Gastrocnemius medialis (tissue), 4 donors: ENCODE data around the gene ALS2CL. TPM values are rescaled to one million over a fixed set of nuclear protein-coding genes. Genes with fewer than 3 reads are reported as not detected.

ENCODE experiments used
- ATAC-seq, 2 donors: fragments of 150-250 bp; one replicate each; pipeline ENCODE4 v1.9.1; 2016
- DNase-seq, 2 donors: peaks; one replicate each; pipeline ENCODE4 v3.0.0-alpha.2; 2019
- H3K27ac ChIP-seq, 4 donors: fragments of 200-600 bp; sonication (generic); 1 replicate in 1 of 4; 2 replicates in 3 of 4; pipeline ENCODE4 v1.5.1; 2016 to 2018; ENCODE audit warnings: mild to moderate bottlenecking in 2 of 4, moderate library complexity in 1 of 4
- H3K27me3 ChIP-seq, 3 donors: fragments of 200-600 bp; sonication (generic) in 2 of 3; 1 replicate in 1 of 3; 2 replicates in 2 of 3; pipeline versions ENCODE4 v1.5.1 to v1.6.0; 2016 to 2019; ENCODE audit warnings: mild to moderate bottlenecking in 1 of 3, moderate library complexity in 1 of 3
- H3K36me3 ChIP-seq, 2 donors: fragments of 200-600 bp; sonication (generic) in 1 of 2; one replicate each; pipeline ENCODE4 v1.5.1; 2017 to 2018
- H3K4me1 ChIP-seq, 2 donors: fragments of 200-600 bp; sonication (generic) in 1 of 2; one replicate each; pipeline ENCODE4 v1.5.1; 2016 to 2017; ENCODE audit warnings: mild to moderate bottlenecking in 2 of 2
- H3K4me3 ChIP-seq, 4 donors: fragments of 200-600 bp; sonication (generic) in 3 of 4; 1 replicate in 1 of 4; 2 replicates in 3 of 4; pipeline ENCODE4 v1.5.1; 2016 to 2019; ENCODE audit warnings: mild to moderate bottlenecking in 2 of 4
- H3K9me3 ChIP-seq, 3 donors: fragments of 200-600 bp; sonication (generic) in 2 of 3; 1 replicate in 1 of 3; 2 replicates in 2 of 3; pipeline ENCODE4 v1.5.1; 2016 to 2019
- CTCF ChIP-seq, 5 experiments: fragments of 450-650 bp in 3 of 5; fragments of 200-600 bp in 2 of 5; sonication (generic) in 2 of 5; IDR thresholded peaks in 4 of 5; conservative IDR thresholded peaks in 1 of 5; 1 replicate in 4 of 5; 2 replicates in 1 of 5; pipeline ENCODE4 v1.5.1; 2016 to 2019; ENCODE audit warnings: antibody characterized with exemption in 5 of 5, mild to moderate bottlenecking in 3 of 5, moderate library complexity in 3 of 5
- POLR2A ChIP-seq, 2 donors: fragments of 450-650 bp; IDR thresholded peaks; one replicate each; pipeline ENCODE4 v1.6.1; 2017; ENCODE audit warnings: antibody characterized with exemption in 2 of 2, mild to moderate bottlenecking in 2 of 2, moderate library complexity in 2 of 2
- in situ Hi-C, 4 donors: fragments of 200-750 bp; cut with MboI; loops; one replicate each; pipeline versions ENCODE4 v1.15.0 to v1.8.0; 2017; ENCODE audit warnings: low sequenced_read_pairs in 4 of 4
- intact Hi-C: fragments of 100-400 bp; cut with DNase I; formaldehyde crosslinking; loops from one replicate; pipeline ENCODE4 v1.15.1; 2023; ENCODE audit warnings: low total_unique reads
- total RNA-seq, 4 donors: library from RNA; depleted of rRNA; stranded (reverse); fragments of >200 nt; gene quantifications; one replicate each; pipeline versions ENCODE4 v1.1.0 to v1.2.3, GENCODE V29; 2016

ALS2CL gene
- total RNA-seq, 4 donors from 2014 or later: 3.8 to 13.2 (median 6.2) TPM

GRCh38 chr3:46681387-46681786, 12.1 kb downstream of the ALS2CL start:
- no peaks in the 10 kb centered on the region for H3K9me3 ChIP-seq
- no peaks in the 10 kb centered on the region for H3K4me1 ChIP-seq
- TF ChIP-seq POLR2A (IDR thresholded peaks at IDR 0.05) (no peak), CTCF (IDR thresholded peaks at IDR 0.05 in 4 of 5, conservative IDR thresholded peaks at IDR 0.05 in 1 of 5) (no peak)
- no peak overlapping the region for H3K4me3 ChIP-seq
- DNase-seq (no peak), ATAC-seq (no peak)
- peaks cover 0 to 38% of the 10 kb centered on the region in 2 donors for H3K36me3 ChIP-seq
- no peak overlapping the region for H3K27ac ChIP-seq
- H3K27me3 ChIP-seq: no peaks in the 10 kb centered on the region
- in situ Hi-C loops: loop anchor here in 1 of 4 donors (25.0 kb wide), 1 partner anchor 331 kb away; no protein-coding TSS in a partner anchor
- intact Hi-C loops: no loop called here

DNA sequence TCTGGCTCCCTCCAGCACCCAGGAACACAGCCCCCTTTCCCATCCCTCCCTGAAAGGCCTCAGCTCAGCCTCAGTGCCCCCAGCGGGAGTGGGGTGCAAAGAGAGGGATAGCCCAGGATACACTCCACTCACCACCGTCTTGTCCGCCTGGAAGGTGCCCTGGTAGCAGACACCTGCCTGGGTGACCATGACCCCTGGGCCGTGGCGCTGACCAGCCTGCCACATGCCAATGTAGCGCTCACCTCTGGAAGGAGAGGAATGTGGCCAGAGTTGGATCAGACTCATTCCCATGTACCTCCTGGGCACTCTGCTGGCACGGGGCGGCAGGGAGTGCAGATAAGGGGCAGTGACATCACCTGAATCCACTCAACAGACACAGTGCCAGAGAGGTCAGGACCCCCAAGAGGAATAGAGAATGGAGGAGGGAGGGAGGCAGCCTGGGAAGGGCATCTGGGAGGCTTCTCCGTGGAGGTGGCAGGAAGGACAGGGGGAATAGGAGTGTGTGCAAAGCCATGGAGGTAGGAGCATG, 13.1 kb downstream of the ALS2CL start:
- intact Hi-C loops: no loop called here
- Histone ChIP-seq H3K27me3 (no peaks in the 10 kb centered on the region), H3K27ac (no peak overlapping the region), H3K36me3 (peaks cover 0 to 36% of the 10 kb centered on the region in 2 donors), H3K4me1 (no peaks in the 10 kb centered on the region), H3K9me3 (no peaks in the 10 kb centered on the region), H3K4me3 (no peak overlapping the region)
- in situ Hi-C loops: loop anchor here in 1 of 4 donors (25.0 kb wide), 1 partner anchor 332 kb away; no protein-coding TSS in a partner anchor
- no peak for DNase-seq
- no peak for TF ChIP-seq POLR2A (IDR thresholded peaks at IDR 0.05)
- ATAC-seq: no peak

- DNase-seq (no peak), ATAC-seq (no peak)
- H3K27me3 ChIP-seq: no peaks in the 10 kb centered on the region
- peaks cover 0 to 43% of the 10 kb centered on the region in 2 donors for H3K36me3 ChIP-seq
- in situ Hi-C loops: loop anchor here in 1 of 4 donors (25.0 kb wide), 1 partner anchor 333 kb away; no protein-coding TSS in a partner anchor
- TF ChIP-seq POLR2A (IDR thresholded peaks at IDR 0.05): no peak
- TF ChIP-seq CTCF (IDR thresholded peaks at IDR 0.05 in 4 of 5, conservative IDR thresholded peaks at IDR 0.05 in 1 of 5): no peak
- intact Hi-C loops: no loop called here
- no peaks in the 10 kb centered on the region for H3K9me3 ChIP-seq
- no peak overlapping the region for H3K27ac ChIP-seq
- no peak overlapping the region for H3K4me3 ChIP-seq
- H3K4me1 ChIP-seq: no peaks in the 10 kb centered on the region
Measured at GRCh38 chr3:46679681-46680080, 13.8 kb downstream of the ALS2CL start.

GRCh38 chr3:46678280-46678679, 15.2 kb downstream of the ALS2CL start:
- Histone ChIP-seq H3K9me3 (no peaks in the 10 kb centered on the region), H3K36me3 (peaks cover 0 to 49% of the 10 kb centered on the region in 2 donors), H3K27me3 (no peaks in the 10 kb centered on the region), H3K4me1 (no peaks in the 10 kb centered on the region), H3K4me3 (no peak overlapping the region), H3K27ac (no peak overlapping the region)
- no peak for TF ChIP-seq POLR2A (IDR thresholded peaks at IDR 0.05)
- no peak for TF ChIP-seq CTCF (IDR thresholded peaks at IDR 0.05 in 4 of 5, conservative IDR thresholded peaks at IDR 0.05 in 1 of 5)
- intact Hi-C loops (no loop called here), in situ Hi-C loops (loop anchor here in 1 of 4 donors (25.0 kb wide), 1 partner anchor 334 kb away; no protein-coding TSS in a partner anchor)
- ATAC-seq (no peak), DNase-seq (no peak)

DNA sequence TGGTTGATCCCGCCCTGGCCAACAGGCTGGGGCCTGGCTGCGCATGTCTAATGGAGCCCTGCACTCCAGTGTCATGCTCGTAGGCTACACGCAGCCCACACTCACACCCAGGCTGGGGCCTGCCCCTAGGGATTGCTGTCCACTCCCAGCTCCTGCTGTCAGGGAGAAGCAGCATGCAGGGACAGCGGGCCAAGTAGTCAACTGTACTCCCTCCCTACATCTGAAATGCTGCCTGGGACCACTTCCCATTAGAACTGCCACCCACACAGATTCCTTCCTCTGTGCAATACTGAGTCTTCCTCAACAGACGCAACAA, 16.1 kb downstream of the ALS2CL start:
- no peak overlapping the region for H3K4me3 ChIP-seq
- no peaks in the 10 kb centered on the region for H3K27me3 ChIP-seq
- DNase-seq: no peak

More for the DNA sequence above, 16.1 kb downstream of the ALS2CL start:
- intact Hi-C loops (no loop called here), in situ Hi-C loops (loop anchor here in 1 of 4 donors (25.0 kb wide), 1 partner anchor 335 kb away; no protein-coding TSS in a partner anchor)
- H3K9me3 ChIP-seq: no peaks in the 10 kb centered on the region
- TF ChIP-seq POLR2A (IDR thresholded peaks at IDR 0.05) (no peak), CTCF (IDR thresholded peaks at IDR 0.05 in 4 of 5, conservative IDR thresholded peaks at IDR 0.05 in 1 of 5) (no peak)
- H3K27ac ChIP-seq: no peak overlapping the region
- ATAC-seq: peak in 1 of 2 donors; percentile 14
- no peaks in the 10 kb centered on the region for H3K4me1 ChIP-seq
- H3K36me3 ChIP-seq: peaks cover 0 to 46% of the 10 kb centered on the region in 2 donors
